ENCODE results near the gene MIS12. TPM values are rescaled to one million over a fixed set of nuclear protein-coding genes. Genes with fewer than 3 reads are reported as not detected.

The MIS12 gene
- total RNA-seq, 2 experiments from 2014 or later: 30.3 to 35.0 TPM

DNA sequence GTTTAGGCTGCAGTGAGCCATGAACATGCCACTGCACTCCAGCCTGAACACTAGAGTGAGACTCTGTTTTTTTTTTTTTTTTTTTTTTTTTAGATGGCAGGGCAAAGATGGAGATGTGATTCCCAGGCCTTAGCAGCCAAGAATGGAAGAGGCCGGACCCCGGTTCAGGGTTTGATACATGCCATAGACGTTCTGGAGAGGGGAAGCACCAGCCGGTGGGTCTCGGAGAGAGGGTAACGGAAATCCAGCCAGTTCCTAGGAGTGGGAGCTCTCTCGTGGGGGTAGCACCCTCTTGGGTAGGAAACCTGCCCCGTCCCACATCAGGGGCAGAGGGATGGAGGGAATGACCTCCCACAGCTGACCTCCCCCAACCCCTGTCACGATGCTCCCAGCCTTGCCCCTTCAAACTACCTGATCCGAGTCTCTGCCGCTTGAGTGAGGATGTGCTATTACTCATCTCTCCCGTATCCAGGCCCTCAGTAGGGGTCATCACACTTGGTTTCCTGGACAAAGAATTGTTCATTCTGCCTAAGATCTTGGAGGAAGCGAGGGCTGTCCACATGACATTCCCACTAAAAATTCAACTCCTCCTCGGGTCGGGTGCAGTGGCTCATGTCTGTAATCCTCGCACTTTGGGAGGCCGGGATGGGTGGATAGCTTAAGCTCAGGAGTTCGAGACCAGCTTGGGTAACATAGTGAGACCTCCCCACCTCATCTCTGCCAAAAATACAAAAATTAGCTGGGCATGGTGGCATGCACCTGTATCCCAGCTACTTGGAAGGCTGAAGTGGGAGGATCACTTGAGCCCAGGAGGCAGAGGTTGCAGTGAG lies 47.3 kb downstream of the MIS12 start:
- ChIA-PET POLR2A (no interaction called here), CTCF (no interaction called here)
- DNase-seq (no peak), ATAC-seq (no peak)
- H3K27me3 Mint-ChIP-seq: no peaks in the 10 kb centered on the region
- no peak overlapping the region for H3K4me3 Mint-ChIP-seq
- H3K36me3 Mint-ChIP-seq (ENCODE audit: low read depth): peaks cover 23% of the 10 kb centered on the region
- H3K9me3 Mint-ChIP-seq: no peaks in the 10 kb centered on the region
- intact Hi-C loops (cut with micrococcal nuclease): no loop called here
- no peaks in the 10 kb centered on the region for H3K4me1 Mint-ChIP-seq (ENCODE audit: low read depth)
- no peak overlapping the region for H3K27ac Mint-ChIP-seq
- TF ChIP-seq, protein P1, sequence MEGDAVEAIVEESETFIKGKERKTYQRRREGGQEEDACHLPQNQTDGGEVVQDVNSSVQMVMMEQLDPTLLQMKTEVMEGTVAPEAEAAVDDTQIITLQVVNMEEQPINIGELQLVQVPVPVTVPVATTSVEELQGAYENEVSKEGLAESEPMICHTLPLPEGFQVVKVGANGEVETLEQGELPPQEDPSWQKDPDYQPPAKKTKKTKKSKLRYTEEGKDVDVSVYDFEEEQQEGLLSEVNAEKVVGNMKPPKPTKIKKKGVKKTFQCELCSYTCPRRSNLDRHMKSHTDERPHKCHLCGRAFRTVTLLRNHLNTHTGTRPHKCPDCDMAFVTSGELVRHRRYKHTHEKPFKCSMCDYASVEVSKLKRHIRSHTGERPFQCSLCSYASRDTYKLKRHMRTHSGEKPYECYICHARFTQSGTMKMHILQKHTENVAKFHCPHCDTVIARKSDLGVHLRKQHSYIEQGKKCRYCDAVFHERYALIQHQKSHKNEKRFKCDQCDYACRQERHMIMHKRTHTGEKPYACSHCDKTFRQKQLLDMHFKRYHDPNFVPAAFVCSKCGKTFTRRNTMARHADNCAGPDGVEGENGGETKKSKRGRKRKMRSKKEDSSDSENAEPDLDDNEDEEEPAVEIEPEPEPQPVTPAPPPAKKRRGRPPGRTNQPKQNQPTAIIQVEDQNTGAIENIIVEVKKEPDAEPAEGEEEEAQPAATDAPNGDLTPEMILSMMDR (IDR thresholded peaks at IDR 0.05): no peak

DNA sequence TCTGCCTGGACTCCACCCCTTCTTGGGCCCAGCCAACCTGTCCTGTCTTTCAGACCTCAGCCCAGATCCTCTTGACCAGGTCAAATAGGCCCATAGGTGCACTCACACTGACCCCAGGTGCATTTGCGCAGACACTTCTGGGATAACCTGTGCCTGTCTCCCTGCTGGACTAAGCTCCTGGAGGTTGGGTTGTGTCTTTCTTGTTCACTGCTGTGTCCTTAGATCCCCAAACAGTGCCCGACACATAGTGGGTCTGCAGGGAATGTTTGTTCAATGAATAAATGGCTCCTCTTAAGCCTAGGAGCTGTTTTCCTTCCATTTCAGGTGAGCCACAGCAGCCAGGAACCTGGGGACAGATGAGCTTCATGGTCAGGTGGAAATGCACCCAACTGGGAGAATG lies 49.1 kb downstream of the MIS12 start:
- POLR2A ChIA-PET: no interaction called here
- H3K27ac Mint-ChIP-seq: no peak overlapping the region

DNA sequence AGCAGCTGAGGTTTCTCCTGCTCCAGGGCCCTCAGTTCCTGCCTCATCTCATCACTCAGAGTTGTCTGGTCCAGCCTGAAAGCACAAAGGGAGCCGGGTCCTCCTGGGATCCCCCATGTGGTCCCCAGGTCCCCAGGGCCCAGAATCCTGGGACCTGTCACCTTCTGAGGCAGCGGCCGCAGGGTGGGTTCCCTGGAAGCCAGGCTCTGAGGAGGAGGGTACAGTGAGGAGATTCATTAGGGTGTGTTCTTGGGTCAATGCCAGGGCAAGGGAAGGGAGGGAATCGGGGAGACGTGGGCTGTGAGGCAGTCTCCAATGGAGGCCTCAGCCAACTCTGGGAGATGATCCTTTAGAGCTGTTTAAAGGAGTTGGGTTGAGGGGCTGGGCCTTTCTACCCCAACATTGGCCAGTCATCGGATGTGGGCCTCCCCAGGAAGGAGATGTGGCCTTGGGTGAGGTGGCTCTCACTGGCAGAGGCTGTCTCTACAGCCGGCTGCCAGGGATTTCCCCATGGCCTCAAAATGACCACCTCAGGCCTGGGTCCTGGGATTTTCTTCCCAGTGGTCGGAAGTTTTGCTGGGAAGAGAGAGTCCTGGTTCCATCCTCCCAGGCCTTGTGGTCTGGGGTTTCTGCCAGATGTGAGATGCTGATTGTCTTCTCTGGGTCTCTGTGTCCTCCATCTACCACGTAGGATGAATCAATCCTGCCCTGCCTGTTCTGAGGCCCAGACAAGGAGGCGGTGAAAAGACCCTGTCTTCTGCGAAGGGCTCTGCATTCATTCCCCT lies 50.7 kb downstream of the MIS12 start:
- H3K4me3 Mint-ChIP-seq: no peak overlapping the region

More for the DNA sequence above, 49.1 kb downstream of the MIS12 start:
- H3K4me1 Mint-ChIP-seq (ENCODE audit: low read depth): no peaks in the 10 kb centered on the region
- CTCF ChIA-PET: no interaction called here
- no peak overlapping the region for H3K4me3 Mint-ChIP-seq
- ATAC-seq (no peak), DNase-seq (no peak)
- intact Hi-C loops (cut with micrococcal nuclease): no loop called here
- TF ChIP-seq, protein P1 (IDR thresholded peaks at IDR 0.05): no peak
- peaks cover 20% of the 10 kb centered on the region for H3K36me3 Mint-ChIP-seq (ENCODE audit: low read depth)
- no peaks in the 10 kb centered on the region for H3K27me3 Mint-ChIP-seq
- H3K9me3 Mint-ChIP-seq: no peaks in the 10 kb centered on the region

DNA sequence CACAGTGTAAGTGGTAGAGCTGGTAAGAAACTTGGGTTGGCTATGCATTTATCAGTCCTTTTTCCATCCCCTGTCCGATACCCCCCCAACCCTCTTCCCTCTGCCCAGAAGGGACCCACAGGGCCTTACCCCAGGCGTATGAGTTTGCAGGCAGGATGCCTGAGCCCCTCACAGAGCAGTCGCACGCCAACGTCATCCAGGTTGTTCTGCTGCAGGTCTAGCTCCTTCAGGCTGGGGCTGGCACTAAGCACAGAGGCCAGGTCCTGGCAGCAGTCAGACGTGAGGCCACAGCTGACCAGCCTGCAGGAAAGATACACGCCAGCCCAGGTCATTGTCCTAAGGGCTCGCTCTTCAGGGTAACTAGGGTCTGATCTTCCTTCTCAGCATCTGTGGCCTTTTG lies 52.9 kb downstream of the MIS12 start:
- CTCF ChIA-PET: no interaction called here

More for the DNA sequence above, 50.7 kb downstream of the MIS12 start:
- H3K36me3 Mint-ChIP-seq (ENCODE audit: low read depth): peaks cover 17% of the 10 kb centered on the region
- TF ChIP-seq, protein P1 (IDR thresholded peaks at IDR 0.05): no peak
- intact Hi-C loops (cut with micrococcal nuclease): no loop called here
- H3K9me3 Mint-ChIP-seq: no peaks in the 10 kb centered on the region
- H3K27ac Mint-ChIP-seq: peak overlapping the region; percentile 20
- ChIA-PET CTCF (no interaction called here), POLR2A (interaction anchor here (0.9 kb wide), 1 partner anchor 10 kb away, joined by 3 read pairs; no protein-coding TSS in a partner anchor)
- ATAC-seq: no peak
- H3K27me3 Mint-ChIP-seq: no peaks in the 10 kb centered on the region
- DNase-seq: no peak
- H3K4me1 Mint-ChIP-seq (ENCODE audit: low read depth): no peaks in the 10 kb centered on the region

More for the DNA sequence above, 52.9 kb downstream of the MIS12 start:
- POLR2A ChIA-PET: no interaction called here
- TF ChIP-seq, protein P1 (IDR thresholded peaks at IDR 0.05): no peak
- ATAC-seq (no peak), DNase-seq (no peak)
- no peaks in the 10 kb centered on the region for H3K27me3 Mint-ChIP-seq
- no peaks in the 10 kb centered on the region for H3K9me3 Mint-ChIP-seq
- peaks cover 3% of the 10 kb centered on the region for H3K4me1 Mint-ChIP-seq (ENCODE audit: low read depth)
- no peak overlapping the region for H3K4me3 Mint-ChIP-seq
- H3K36me3 Mint-ChIP-seq (ENCODE audit: low read depth): peaks cover 10% of the 10 kb centered on the region
- H3K27ac Mint-ChIP-seq: no peak overlapping the region
- intact Hi-C loops (cut with micrococcal nuclease): no loop called here
